ENCODE data around the gene GRXCR2. TPM values are rescaled to one million over a fixed set of nuclear protein-coding genes. Genes with fewer than 3 reads are reported as not detected.

GRXCR2 gene
- under 0.01 and 0.43 TPM in 2 replicates for total RNA-seq

GRCh38 chr5:145872914-145873313 lies at the start of gene GRXCR2:
TSS of gene GRXCR2 (minus strand) at chr5:145873014. CDS start at chr5:145872968, 46 bp downstream.

DNA sequence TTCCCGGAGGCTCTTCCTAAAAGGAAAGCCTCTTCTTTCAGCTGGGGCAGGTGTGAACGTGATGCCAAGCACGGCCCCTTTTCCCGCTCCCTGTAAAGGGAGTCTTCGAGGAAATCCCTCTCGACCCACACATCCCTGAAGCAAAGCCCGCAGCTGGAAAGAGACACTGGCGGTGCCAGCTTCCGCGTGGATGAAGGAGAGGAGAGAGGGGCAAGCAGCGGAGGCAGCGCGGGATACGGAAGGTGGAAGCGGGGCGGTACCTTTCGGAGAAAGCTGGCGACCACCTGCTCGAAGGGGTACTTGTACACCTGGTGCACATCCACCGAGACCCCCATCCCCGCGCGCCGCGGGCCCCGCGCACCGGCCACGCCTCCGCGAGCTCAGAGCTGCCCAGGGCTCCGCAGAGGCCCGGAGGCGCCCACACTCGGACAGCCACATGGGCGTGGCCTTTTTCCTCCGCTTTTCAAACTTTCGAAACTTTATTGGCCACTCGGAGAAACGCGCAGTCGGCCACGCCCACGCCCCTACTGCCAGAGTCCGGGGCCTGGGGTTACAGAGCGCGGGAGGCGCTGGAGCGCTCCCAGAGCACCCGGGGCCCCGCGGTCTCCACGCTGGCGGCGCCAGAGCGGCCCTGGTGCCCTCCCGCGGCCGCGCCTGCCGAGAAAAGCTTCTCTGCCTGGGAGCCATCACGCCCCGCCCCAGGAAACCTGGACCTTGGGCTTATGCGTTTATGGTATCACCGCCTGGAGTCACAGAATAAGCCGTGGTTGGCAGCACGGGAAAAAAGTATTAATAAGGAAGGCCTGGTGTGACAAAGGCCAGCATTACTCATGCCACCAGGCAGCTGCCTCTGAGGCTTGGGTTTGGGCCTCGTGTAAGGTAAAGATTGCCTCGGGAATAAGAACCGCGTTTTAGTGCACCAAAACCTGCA lies 37.6 kb downstream of the GRXCR2 start, which contains the start of gene PRELID2:
Gene PRELID2 (minus strand): TSS at position 426 of the 931 bp plus-strand sequence. CDS start 91 bp downstream, at position 335.

Other genes starting within 250 kb of the GRXCR2 start
- 13.8 and 27.5 TPM in 2 replicates for gene PRELID2, start 37.7 kb downstream of the GRXCR2 start, total RNA-seq
- gene SH3RF2, start 63.6 kb upstream of the GRXCR2 start, total RNA-seq = 14.1 and 60.9 TPM in 2 replicates
- gene PLAC8L1, start 232.6 kb upstream of the GRXCR2 start, total RNA-seq = not detected in 2 replicates